NCI-H146 (cell line): ENCODE measurements around the gene FOXD4L6.
"Not testable (repeated sequence)": the region's sequence is repeated elsewhere in the genome, so short reads cannot be mapped to it uniquely, and the experiment has no call there.

Experiments
- DNase-seq: peaks from one replicate; lab custom pipeline; 2025; lab: John Stamatoyannopoulos, UW

Gene FOXD4L6

GRCh38 chr9:41128581-41128980 is at the start of gene FOXD4L6:
Gene FOXD4L6 (minus strand): TSS chr9:41128681. CDS start chr9:41128383, 298 bp downstream.
- not testable (repeated sequence) for DNase-seq

GRCh38 chr9:41174994-41175393 is 46.5 kb upstream of the FOXD4L6 start:
- not testable (repeated sequence) for DNase-seq

- DNase-seq = not testable (repeated sequence)
These were observed 21.6 kb upstream of the FOXD4L6 start for GRCh38 chr9:41150116-41150515.

GRCh38 chr9:41141878-41142277 is 13.4 kb upstream of the FOXD4L6 start:
- DNase-seq = not testable (repeated sequence)

GRCh38 chr9:41126746-41127446 is 1.6 kb downstream of the FOXD4L6 start:
- DNase-seq = not testable (repeated sequence)

- not testable (repeated sequence) for DNase-seq
These were observed 2.5 kb downstream of the FOXD4L6 start for GRCh38 chr9:41125936-41126335.

GRCh38 chr9:41125109-41125658 is 3.3 kb downstream of the FOXD4L6 start:
- not testable (repeated sequence) for DNase-seq

GRCh38 chr9:41124250-41125108 is 4.0 kb downstream of the FOXD4L6 start:
- DNase-seq = not testable (repeated sequence)

GRCh38 chr9:41123812-41124211 is 4.7 kb downstream of the FOXD4L6 start:
- not testable (repeated sequence) for DNase-seq

- DNase-seq = not testable (repeated sequence)
These were observed 5.1 kb downstream of the FOXD4L6 start for GRCh38 chr9:41123396-41123795.

GRCh38 chr9:41120696-41121095 is 7.8 kb downstream of the FOXD4L6 start:
- DNase-seq = not testable (repeated sequence)

GRCh38 chr9:41119719-41120118 is 8.8 kb downstream of the FOXD4L6 start:
- not testable (repeated sequence) for DNase-seq

GRCh38 chr9:41119311-41119710 is 9.2 kb downstream of the FOXD4L6 start:
- not testable (repeated sequence) for DNase-seq

GRCh38 chr9:41113348-41113747 is 15.1 kb downstream of the FOXD4L6 start:
- DNase-seq = not testable (repeated sequence)

- DNase-seq = not testable (repeated sequence)
These were observed 17.1 kb downstream of the FOXD4L6 start for GRCh38 chr9:41111414-41111813.

- DNase-seq = not testable (repeated sequence)
These were observed 17.6 kb downstream of the FOXD4L6 start for GRCh38 chr9:41110913-41111312.

- not testable (repeated sequence) for DNase-seq
These were observed 19.2 kb downstream of the FOXD4L6 start for GRCh38 chr9:41109253-41109652.

- not testable (repeated sequence) for DNase-seq
These were observed 19.7 kb downstream of the FOXD4L6 start for GRCh38 chr9:41108816-41109215.

GRCh38 chr9:41106472-41107116 is 21.9 kb downstream of the FOXD4L6 start:
- not testable (repeated sequence) for DNase-seq

- not testable (repeated sequence) for DNase-seq
These were observed 22.8 kb downstream of the FOXD4L6 start for GRCh38 chr9:41105557-41106253.

- DNase-seq = not testable (repeated sequence)
These were observed 23.9 kb downstream of the FOXD4L6 start for GRCh38 chr9:41104542-41104941.
